ENCODE data around the gene SGTB.
A peak's percentile ranks its signal among the peaks of the same experiment; 100 is the strongest.
"Not testable (repeated sequence)": the region's sequence is repeated elsewhere in the genome, so short reads cannot be mapped to it uniquely, and the experiment has no call there.

The SGTB gene

GRCh38 chr5:65674749-65675148 lies 47.2 kb downstream of the SGTB start:
- no peak for DNase-seq (ENCODE audit: extremely low read depth in 1 of 2, low read depth in 1 of 2)

DNA sequence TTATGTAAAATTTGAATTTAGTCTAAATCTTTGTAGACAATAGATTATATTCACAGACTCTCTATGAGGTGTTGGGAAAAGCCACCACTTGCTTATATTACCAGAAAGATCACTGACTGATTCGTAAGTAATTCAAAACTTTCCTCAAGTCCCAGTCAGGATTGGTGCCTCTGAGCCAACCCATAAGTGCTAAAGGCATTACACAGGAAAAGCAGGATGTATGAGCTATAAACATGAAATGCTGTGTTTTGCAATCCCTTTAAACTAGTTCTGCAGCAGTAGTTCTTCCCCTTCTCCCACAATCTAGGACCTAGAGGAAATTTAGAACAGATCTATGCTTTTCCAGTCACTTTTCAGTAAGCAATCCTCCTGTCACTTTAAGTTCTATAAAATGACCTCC lies 49.1 kb downstream of the SGTB start:
- no peak for DNase-seq (ENCODE audit: extremely low read depth in 1 of 2, low read depth in 1 of 2)

GRCh38 chr5:65668696-65669095 lies 53.2 kb downstream of the SGTB start:
- DNase-seq (ENCODE audit: extremely low read depth in 1 of 2, low read depth in 1 of 2) = no peak

DNA sequence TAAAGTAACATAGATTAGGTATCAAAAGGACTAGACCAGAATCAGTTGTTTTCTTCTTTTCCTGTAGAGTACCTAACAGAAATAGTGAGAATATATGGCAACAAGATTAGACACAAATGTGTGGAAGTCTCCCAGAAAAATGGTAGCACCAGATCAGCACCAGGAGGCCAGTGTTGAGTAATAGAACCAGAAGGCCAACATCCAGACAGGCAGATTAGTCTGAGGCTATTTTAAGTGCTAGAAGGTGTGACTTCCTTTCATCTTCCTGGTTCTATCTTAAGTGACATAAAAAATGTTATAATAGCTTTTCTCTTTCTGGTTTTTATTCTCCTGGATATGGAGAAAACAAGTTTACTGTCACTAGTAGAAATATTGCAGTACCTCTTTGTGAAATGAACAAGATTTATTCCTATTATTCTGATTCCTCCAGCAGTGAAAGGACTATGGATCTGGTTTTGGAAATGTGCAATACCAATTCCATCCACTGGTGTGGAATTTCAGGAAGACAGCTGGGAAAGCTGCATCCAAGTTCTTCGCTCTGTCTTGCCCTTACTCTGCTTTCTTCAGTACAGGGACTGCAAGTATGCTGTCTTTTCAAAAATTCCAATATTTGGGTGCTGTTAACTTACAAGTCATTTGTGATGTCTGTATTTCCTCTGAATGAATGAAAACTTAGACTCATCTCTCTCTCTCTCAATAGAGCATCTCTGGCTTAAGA lies 57.9 kb downstream of the SGTB start:
- DNase-seq (ENCODE audit: extremely low read depth in 1 of 2, low read depth in 1 of 2) = no peak

DNA sequence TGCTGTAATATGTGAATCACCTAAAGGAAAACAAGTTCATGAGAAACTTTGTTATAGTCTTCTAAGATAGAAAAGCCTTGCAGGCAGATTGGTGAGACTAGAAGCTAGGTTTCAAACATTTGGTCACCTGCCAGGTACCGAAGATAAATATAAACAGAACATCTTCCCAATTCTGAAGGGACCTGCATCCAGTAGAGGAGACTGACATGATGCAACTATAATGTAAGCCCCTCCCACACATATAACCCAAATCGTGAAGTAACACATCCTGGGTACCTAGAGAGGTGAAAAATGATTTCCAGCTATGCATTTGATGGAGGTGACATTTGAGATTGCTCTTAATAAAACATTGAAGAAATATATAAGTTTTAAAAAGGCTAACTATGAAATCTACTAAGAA lies 67.2 kb downstream of the SGTB start:
- no peak for DNase-seq (ENCODE audit: extremely low read depth in 1 of 2, low read depth in 1 of 2)

DNA sequence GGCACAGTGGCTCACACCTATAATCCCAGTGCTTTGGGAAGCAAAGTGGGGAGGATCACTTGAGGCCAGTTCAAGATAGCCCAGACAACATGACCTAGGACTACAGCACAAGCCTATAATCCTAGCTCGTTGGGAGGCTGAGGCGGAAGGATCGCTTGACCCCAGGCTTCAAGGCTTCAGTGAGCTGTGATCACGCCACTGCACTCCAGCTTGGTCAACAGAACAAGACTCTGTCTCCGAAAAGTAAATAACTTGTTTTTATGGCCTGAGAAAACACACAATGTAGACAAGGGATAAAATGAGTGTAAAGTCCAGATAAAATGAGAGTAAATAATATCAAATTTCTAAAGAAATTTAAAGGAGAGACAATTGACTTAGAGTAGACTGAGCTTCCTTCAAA lies 70.8 kb downstream of the SGTB start:
- DNase-seq (ENCODE audit: extremely low read depth in 1 of 2, low read depth in 1 of 2) = no peak

DNA sequence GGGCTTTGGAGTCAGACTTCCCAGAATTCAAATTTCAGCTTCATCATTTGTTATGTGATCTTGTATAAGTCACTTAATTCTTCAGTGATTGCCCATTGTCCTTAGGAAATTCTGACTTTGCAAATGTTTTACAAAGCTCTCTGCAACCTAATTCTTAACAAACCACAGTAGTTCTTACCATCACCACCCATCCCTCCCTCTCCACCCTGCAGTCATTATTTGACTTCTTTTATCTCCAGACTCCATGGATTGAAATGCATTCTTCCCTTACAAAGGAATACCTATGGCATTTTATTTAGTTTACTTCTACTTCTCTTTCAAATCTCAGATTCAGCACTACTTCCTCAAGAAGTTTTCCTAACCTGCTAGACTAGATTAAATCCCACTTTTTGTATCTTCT lies 74.0 kb downstream of the SGTB start:
- DNase-seq (ENCODE audit: extremely low read depth in 1 of 2, low read depth in 1 of 2) = no peak

- DNase-seq (ENCODE audit: extremely low read depth in 1 of 2, low read depth in 1 of 2) = no peak
Observed at GRCh38 chr5:65646938-65647337, 75.0 kb downstream of the SGTB start.

GRCh38 chr5:65640240-65640639 lies 81.7 kb downstream of the SGTB start:
- DNase-seq (ENCODE audit: extremely low read depth in 1 of 2, low read depth in 1 of 2) = no peak

- DNase-seq (ENCODE audit: extremely low read depth in 1 of 2, low read depth in 1 of 2) = no peak
Observed at GRCh38 chr5:65630981-65631380, 90.9 kb downstream of the SGTB start.

GRCh38 chr5:65625743-65626142 lies 96.2 kb downstream of the SGTB start:
- no peak for DNase-seq (ENCODE audit: extremely low read depth in 1 of 2, low read depth in 1 of 2)

- peak; percentile 45 to 75 for DNase-seq (ENCODE audit: extremely low read depth in 1 of 2, low read depth in 1 of 2)
Observed at GRCh38 chr5:65624571-65625555, 97.0 kb downstream of the SGTB start, which contains the start of the genes SHLD3 and TRAPPC13. Gene SHLD3, plus strand, starts transcription at chr5:65625027. Its CDS starts 4,561 bp downstream, at chr5:65629588. Gene TRAPPC13, plus strand, starts transcription at chr5:65625027. Its CDS starts 34 bp downstream, at chr5:65625061.

- DNase-seq (ENCODE audit: extremely low read depth in 1 of 2, low read depth in 1 of 2) = peak; percentile 77 to 88
Observed at GRCh38 chr5:65624025-65624570, 97.8 kb downstream of the SGTB start, which contains the start of gene TRIM23. Gene TRIM23, minus strand, starts transcription at chr5:65624333. Its CDS starts 59 bp downstream, at chr5:65624274.

DNA sequence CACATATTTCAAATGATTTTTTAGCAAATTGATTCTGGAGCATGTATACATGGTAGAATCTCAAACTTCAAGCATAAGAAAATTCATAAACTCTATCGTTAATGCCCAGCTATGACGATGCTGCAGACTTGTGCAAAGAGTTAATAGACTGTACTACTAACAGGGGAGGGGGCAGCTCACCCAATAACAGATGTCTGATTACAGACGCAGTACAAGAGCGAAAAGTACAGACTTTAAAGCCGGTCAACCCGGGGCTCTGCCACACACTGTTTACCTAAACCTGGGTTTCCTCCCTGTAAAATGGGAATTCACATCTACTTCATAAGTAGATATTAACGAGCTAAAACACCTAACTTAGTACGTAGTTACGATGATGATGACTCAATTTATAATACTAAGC lies 98.4 kb downstream of the SGTB start:
- DNase-seq (ENCODE audit: extremely low read depth in 1 of 2, low read depth in 1 of 2) = no peak

DNA sequence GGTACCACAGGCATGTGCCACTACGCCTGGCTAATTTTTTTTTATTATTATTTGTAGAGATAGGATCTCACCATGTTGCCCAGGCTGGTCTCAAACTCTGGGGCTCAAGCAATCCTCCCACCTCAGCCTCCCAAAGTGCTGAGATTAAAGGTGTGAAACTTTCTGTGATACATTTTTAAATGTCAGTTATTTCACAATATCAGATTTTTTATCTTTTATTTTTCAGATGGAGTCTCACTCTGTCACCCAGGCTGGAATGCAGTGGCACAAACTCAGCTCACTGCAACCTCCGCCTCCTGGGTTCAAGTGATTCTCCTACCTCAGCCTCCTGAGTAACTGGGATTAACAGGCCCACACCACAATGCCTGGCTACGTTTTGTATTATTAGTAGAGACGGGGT lies 99.9 kb downstream of the SGTB start:
- DNase-seq (ENCODE audit: extremely low read depth in 1 of 2, low read depth in 1 of 2) = not testable (repeated sequence)

- DNase-seq (ENCODE audit: extremely low read depth in 1 of 2, low read depth in 1 of 2) = no peak
Observed at GRCh38 chr5:65620021-65620420, 101.9 kb downstream of the SGTB start.

Measured in stimulated activated CD8-positive, alpha-beta memory T cell treated with anti-CD3 and anti-CD28 coated beads, Interleukin-7, amount 100 ng/mL, for 48 hours (primary cell).